Midbrain (tissue), 1 donor: ENCODE data around the gene IPCEF1.
"Not testable (repeated sequence)": the region's sequence is repeated elsewhere in the genome, so short reads cannot be mapped to it uniquely, and the experiment has no call there.

Experiments
- DNase-seq: peaks from one replicate; lab custom pipeline; 2025; lab: John Stamatoyannopoulos, UW

Gene IPCEF1

DNA sequence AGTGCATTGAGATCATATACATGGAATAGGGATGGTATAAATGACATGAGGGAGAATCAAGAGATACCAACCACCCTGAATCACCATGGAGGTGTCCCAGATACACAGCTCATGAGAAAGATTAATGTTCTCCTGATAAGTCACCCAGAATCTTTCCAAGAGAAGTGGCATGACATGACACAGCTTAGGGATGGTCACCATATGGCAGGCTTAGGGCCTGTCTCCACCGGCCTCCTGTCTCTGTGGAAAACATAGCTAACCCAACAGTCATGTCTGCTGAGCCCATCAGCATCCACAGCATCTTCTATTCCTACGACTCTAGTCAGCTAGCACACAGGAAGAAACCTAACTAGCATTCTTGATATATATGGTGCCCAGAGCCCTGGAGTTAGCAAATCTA lies 133.3 kb downstream of the IPCEF1 start:
- no peak for DNase-seq

DNA sequence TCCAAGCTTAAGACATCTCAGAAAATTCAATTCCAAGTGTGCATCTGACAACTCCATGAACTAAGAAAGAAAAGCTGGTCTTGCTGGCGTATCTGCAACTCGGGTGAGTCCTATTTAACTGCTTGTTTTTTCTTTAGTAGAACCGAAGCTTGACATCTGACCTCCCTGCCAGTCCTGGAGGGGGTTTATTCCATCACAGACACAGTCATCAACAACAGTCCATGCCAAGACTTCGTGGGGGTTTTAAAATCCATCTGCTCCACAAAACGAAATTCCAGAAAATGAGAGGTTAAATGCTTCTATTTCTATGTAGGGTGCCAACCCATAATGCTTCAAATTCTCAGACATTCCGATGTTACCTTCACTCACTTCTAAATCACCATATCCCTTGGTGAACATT lies 133.9 kb downstream of the IPCEF1 start:
- no peak for DNase-seq

DNA sequence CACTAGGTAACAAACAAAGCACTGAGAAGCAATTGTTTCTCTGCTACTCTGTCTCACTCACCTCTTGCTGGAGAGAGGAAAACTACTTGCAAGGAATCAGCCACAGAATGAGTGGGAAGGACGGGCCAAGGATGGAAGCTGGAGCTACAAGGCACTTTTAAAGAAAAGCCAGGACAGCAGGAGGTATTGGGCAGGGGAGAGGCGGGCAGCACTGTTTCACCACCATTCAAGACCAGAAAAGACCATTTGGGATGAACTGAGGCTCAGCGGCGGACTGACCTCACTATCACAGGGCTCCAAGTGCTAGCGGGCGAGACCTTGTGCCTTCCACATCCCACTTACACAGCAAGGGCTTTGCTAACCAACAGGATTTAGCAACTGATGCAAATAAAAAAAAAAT lies 137.4 kb downstream of the IPCEF1 start:
- DNase-seq, result no peak

DNA sequence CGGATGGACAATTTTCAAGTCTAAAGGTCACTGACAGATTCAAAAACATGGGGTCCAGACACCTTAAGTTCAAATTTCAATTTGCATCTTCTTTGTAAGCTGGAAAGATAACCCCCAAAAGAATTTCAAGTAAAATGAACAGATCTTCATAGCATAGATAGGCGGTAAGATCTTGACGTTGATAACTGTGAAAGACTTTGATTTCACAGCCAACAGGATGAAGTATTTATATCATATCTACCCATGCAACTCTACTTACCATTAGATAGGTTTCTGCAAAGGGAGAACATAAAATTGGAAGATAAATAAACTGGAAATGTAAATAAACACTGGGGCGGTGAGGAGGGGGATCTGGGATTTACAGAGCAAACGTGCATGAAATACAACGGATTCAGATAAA lies 137.8 kb downstream of the IPCEF1 start:
- no peak for DNase-seq

DNA sequence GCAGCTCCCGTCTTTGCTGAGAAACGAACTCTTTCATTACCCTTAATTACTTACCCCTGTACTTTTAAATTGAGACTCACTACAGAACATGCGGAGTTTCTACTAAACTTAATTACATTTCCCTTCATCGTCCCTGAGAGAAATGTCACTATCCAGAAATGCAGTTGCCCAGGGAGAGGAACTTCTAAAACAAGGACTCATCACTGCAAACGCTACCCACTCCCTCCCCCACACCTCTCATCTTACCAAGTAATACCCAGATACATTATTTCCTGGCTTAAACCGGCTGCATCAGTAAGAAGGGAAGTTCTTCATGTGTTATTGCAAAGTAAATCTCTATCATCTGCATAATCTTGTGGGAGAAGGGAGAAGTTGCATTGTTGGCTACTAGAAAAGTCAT lies 138.3 kb downstream of the IPCEF1 start:
- no peak for DNase-seq

DNA sequence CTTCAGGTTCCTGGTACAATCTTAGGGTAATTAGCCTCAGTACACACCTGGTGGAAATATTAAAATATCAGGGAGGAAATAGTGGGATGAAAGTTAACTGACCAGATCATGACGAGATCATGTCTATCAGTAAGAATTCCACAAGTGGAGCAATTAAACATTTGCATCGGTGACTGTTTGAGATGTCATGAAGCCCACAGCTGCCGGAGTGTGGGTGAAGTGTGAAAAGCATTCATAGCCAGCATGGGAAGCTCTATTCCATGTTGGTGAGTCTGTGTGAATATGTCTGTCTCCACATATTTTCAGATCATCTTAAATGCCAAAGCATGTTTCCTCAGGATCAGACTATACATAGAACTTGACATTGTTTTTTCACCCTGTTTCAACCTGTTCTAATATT lies 142.8 kb downstream of the IPCEF1 start:
- no peak for DNase-seq

DNA sequence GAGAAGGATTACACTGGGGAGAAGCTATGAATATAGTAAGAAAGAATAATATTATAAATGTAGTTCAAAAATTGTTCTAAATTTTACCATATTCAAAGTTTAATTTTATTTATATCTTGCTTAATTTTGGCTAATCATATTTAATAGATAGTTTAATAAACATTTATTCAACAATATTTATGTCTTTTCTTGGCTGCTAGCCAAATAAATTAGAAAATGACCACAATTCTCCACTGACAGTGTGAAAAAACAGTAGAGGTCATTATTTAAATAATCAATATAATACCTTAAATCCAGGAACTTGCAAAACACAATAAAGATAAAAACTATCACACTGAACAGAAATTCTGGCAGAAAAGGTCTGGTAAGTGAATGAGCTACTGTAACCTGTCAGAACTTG lies 145.9 kb downstream of the IPCEF1 start:
- no peak for DNase-seq

DNA sequence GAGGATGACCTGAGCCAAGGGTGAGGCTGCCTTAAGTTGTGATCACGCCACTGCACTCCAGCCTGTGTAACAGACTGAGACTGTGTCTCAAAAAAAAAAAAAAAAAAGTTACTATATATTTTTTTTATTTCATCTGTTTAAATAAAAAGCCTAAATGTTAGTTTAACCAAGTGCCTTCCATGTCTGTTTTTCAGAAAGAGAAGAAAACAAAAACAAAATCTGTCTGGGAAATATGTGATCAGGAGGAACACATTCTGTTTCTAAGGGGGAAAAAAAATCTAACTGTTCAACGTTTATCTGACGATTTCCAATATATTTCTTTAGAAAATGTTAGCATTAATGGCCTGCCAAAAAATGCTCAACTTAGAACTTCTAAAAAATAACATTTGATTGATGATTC lies 147.0 kb downstream of the IPCEF1 start:
- DNase-seq, result no peak

DNA sequence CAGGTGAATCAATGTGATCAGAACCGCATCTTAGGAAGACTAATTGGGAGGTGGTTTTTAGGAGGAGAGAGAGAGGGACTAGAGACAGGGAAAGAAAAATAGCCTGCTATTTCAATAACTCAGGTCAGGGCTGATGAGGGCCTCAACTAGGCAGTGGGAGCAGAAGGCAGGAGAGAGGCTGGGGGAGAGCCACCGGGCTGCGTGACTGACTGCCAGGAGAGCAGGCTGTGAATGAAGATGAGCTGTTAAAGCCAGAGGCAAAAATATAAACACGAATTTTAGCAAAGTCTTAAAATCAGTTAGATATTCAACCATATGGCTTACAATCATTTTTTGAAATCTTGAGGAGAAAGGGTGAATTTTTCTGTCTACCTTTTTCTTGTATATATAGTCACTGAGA lies 149.6 kb downstream of the IPCEF1 start:
- no peak for DNase-seq

DNA sequence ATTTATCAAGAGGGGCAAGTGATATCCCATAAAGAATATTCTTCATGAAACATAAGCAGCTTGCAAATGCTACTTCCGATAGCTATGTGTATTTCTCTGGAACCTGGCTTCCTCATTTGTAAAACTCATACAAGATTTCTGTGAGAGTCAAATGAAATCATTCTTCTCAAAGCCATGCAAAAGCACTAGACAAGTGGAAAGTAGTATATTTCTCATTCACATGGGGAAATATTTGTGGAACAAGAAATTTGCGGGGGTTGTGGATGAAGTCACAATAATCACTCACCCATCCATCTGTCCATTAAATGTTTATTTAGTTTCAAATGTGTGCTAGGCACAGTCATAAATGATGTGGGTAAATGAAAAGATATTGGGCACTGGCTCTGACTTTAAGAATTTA lies 150.5 kb downstream of the IPCEF1 start:
- DNase-seq, result no peak

DNA sequence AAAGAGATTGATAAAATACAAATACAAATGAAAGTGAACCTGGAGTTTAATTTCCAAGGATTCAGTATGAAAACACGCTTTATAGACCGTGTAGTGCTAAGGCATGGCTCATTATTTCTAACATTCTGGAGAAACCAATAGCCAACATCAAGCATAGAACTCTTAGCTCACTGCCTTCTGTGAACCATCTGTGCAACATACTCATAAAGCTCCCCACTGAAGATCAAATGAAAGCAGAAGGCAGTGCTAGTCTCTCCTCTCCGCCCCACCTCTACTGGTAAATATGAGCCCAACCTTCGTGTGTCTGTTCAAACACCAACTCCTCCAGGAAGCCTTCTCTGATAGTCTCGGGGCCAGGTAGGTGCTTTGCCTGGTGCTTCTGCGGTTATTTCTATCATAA lies 153.6 kb downstream of the IPCEF1 start:
- DNase-seq, result no peak

DNA sequence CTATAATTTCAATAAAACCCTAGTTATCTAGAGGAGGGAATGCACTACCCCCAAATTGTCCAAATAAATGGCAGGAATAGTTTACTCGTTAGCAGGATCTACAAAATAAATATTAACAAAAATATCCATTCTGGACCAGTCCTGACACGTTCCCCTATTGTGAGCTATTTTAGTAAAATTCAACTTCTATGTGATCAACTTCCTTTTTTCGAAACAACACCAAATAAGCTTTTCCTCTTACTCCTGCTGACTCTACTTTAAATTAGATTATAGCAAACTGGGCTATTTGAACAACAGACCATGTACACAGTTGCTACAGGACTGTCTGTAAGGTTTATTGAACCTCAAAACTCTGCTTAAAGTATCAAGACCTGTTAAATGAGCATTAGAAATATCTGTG lies 154.3 kb downstream of the IPCEF1 start:
- DNase-seq, result no peak

DNA sequence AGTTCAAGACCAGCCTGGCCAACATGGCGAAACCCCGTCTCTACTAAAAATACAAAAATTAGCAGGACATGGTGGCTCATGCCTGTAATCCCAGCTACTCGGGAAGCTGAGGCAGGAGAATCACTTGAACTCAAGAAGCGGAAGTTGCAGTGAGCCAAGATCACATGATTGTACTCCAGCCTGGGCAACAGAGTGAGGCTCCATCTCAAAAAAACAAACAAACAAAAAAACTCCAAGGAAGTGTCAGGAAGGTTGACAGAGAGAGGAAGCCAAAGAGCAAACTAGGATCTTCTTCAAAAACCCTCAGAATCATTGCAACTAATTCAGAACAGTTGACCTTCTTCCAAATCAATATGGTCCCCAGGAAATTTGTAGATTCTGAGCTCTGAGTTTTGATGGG lies 154.9 kb downstream of the IPCEF1 start:
- DNase-seq, result not testable (repeated sequence)

DNA sequence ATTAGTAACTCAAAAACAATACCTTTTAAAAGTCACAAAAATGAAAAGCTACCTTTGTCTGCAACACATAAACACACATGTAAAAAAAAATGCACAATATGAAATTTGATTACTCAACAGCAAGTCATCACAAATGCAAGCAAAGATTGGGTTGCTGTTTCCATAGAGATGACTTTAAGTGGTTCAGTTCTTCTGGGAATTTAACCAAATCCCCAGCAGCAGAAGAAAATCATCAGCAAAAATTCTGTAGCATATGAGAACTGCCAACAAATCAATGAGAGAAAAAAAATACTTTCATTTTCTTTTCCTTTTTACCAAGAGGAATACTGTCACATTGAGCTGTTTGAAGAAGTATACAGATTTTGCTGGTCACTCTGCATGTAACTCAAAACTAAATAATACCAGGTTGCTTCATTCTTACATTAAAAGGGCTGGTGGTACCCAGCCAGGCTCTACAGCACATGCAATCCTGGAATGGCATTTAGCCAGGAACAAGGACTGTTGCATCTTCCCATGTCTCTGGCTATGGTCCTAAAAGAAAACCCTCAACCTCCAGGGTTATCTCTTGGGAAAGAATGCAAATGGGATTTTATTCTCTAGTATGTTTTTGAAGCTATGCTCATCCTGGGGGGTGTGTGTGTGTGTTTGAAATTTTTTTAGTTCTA lies 159.3 kb downstream of the IPCEF1 start:
- DNase-seq, result no peak

DNA sequence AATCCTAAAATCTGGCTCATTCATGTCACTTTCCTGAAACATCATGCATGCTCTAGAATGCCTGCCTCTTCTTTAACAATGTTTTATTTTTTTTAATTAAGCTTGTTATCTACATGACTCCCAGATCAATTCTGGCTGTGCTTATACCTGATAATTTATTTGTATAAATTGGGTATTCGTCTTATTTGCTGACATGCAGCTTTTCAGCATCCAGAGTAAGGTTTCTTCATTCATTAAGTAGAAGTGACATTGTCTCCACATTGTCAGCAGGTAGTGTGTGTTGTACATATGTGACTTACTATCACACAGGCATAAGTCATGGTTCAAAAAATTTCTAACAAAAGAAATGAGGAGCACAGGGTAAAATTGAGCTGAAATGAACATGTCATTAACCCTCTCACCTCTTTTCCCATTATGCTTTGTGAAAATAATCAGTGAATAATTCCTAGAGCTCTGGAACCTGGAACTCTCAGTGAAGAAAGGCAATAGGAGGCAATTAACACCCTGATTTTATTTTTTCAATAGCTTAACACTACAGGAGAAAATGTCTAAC lies 160.2 kb downstream of the IPCEF1 start:
- DNase-seq, result no peak

DNA sequence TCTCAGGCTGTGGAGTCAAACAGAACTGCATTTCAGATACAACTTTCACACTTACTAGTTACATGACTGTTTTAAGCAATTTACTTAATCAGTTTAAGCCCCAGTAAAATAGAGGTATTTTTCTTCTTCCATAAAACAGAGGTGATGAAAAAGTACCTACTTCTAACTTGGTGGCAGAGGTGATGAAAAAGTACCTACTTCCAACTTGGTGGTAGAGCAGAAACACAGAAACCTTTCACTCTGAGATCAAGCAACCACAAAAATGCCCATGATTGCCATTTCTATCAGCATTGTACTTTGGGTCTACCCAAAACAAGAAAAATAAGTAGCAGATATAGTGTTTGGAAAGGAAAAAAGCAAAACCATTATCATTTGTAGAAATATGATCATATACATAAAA lies 168.9 kb downstream of the IPCEF1 start:
- DNase-seq, result no peak

DNA sequence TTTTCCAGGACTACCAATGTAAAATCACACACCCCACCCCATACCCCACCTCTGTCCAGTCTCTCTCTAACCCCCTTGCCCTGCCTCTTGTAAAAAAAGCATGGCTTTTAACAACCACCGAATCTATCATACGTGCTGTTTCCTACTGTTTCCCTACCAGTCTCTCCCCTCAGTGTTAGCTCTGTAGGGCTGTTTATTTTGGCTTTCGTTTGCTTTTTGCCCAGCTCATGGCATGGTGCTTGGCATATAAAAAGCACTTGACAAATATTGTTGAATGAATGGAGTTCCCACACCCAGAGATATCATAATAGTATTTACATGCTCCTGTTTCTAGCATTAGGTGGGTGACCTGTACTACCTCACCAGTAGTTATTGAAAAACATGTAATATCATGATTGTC lies 169.4 kb downstream of the IPCEF1 start:
- DNase-seq, result no peak

DNA sequence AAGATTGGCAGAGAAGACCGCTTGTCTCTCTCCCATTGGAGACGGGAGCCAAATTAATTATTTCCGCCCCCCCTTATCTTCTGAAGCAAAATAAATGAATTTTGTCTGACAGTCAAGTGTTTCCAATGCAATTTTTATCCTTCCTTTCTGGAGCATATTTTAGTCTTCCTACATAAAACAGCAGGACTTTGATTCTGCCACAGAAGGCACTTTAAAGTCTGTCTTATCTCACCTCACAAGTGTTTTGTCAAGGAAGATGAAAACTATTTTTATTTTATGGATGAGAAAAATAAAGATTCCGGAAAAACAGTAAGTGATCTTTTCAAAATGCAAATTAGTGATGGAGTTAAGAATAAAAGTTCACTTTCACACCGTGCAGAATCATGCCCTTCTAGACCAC lies 177.2 kb downstream of the IPCEF1 start:
- no peak for DNase-seq

DNA sequence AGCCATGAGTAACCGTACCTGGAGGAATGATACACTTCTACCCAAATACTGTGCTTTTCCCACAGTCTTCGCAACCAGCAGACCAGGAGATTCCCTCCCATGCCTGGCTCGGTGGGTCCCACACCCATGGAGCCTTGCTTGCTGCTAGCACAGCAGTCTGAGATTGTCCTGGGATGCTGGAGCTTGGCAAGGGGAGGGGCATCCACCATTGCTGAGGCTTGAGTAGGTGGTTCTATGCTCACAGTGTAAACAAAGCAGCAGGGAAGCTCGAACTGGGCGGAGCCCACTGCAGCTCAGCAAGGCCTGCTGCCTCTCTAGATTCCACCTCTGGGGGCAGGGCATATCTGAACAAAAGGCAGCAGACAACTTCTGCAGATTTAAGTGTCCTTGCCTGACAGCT lies 184.2 kb downstream of the IPCEF1 start:
- not testable (repeated sequence) for DNase-seq

DNA sequence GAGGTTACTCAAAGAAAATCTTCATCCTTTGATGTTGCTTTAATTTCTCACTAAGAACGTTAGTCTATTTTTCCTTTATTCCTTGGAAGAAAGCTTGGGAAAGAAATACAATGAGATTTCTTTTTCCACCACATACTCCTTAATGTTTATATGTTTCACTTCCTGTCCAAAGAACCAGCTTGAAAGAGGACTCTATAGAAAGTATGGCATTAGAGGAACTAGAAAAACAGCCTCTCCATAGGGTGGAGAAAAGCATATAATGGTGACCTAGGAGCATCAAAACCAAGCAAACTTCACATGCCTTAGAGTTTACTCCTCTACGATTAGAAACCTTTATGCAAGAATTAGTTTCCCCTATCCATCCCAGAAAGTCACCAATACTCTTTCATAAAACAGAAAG lies 186.5 kb downstream of the IPCEF1 start:
- no peak for DNase-seq

DNA sequence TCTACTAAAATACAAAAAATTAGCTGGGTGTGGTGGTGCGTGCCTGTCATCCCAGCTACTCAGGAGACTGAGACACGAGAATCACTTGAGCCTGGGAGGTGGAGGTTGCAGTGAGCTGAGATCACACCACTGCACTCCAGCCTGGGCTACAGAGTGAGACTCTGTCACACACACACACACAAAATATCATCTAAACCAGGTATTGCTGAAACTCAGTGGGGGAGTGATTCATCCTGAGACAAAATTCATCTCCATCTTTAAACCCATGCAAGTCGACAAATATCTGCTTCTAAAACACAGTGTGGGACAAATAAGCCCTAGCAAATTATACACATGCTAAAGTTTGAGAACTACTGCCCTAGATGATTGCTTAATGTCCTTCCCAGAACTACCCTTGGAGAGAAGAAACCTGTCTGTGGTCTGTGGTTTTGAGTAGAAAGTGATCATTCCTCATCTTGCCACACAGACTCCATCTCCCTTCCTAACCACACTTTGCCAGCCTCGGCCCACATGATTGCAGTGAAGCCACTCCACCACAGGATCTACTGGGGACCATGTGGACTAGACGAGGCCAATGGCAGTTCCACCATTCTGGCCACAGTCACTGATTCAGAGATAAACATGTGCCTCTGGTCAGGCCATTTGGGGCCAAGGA lies 187.3 kb downstream of the IPCEF1 start:
- no peak for DNase-seq

DNA sequence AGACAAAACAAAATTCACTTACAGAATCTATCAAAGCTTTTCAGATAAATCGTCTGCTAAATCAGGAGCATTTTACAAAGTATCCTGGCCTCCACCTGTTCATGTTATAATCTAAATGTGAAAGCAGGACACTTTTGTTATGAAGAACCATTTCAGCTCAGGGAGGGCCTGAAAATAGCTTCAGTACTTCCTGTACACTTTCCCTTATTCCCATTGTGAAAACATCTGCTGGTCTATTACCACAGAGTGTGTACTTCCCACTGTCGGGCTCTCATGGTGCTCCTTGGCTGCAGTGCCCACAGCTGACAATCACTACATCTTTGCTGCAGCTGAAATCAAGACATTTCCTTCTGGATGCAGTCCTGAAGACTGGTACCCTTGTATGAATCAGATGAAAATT lies 189.5 kb downstream of the IPCEF1 start:
- no peak for DNase-seq

DNA sequence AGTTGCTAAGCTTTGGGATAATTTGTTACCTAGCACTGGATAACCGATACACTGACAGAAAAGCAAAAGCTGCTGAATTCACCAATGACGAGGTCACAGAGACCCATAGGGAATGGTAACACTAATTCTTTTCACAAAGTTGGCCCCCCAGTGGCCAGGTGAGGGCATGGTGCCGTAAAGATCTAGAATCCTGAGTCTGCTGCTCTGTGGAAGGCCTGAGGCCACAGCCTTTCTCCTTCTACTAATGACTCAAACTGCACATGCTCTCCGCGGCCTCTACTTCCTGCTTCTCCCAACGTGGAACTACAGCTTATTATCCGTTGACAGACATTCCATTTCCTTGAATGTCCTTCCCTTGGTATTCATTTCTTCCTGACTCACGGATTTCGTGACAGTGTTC lies 190.5 kb downstream of the IPCEF1 start:
- DNase-seq, result no peak

DNA sequence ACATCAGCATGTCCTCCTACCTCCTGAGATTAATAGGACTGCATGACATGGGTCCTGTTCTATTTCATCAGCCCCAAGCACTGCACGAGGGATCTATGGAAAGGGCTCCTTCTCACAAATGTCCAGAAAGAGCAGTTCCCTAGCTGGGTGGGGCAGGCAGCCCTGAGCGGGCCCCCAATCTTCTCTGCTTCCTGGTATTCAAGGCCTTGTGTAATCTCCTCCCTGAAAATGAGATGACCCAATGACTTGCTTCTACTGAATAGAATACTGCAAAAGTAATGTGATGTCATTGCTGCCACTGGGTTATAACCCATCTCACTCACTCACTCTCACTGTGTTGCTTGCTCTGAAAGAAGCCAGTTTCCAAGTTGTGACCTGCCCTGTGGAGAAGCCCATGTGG lies 191.1 kb downstream of the IPCEF1 start:
- DNase-seq, result no peak
